Colonic mucosa (tissue), 4 donors: ENCODE data around the gene ACBD3. TPM values are rescaled to one million over a fixed set of nuclear protein-coding genes. Genes with fewer than 3 reads are reported as not detected.
A peak's percentile ranks its signal among the peaks of the same experiment; 100 is the strongest.

Experiments
- DNase-seq: peaks from one replicate; pipeline ENCODE4 v3.0.0-alpha.2; 2020
- H3K27ac ChIP-seq: fragments of 200-600 bp; one replicate; pipeline ENCODE4 v1.8.0; 2021
- H3K27me3 ChIP-seq: fragments of 200-600 bp; one replicate; pipeline ENCODE4 v1.8.0; 2021
- H3K36me3 ChIP-seq: fragments of 200-600 bp; one replicate; pipeline ENCODE4 v1.8.0; 2021
- H3K4me1 ChIP-seq: fragments of 200-600 bp; one replicate; pipeline ENCODE4 v1.8.0; 2021; ENCODE audit warnings: mild to moderate bottlenecking
- H3K4me3 ChIP-seq: fragments of 200-600 bp; one replicate; pipeline ENCODE4 v1.8.0; 2021
- H3K9ac ChIP-seq, 2 donors: one replicate each; pipeline ENCODE4 v1.7.0; 2013; ENCODE audit warnings: control low read depth in 2 of 2, low read depth in 2 of 2, low read length in 2 of 2
- H3K9me3 ChIP-seq: fragments of 200-600 bp; one replicate; pipeline ENCODE4 v1.8.0; 2021
- CTCF ChIP-seq: fragments of 200-600 bp; IDR thresholded peaks from one replicate; pipeline ENCODE4 v1.8.0; 2022; ENCODE audit warnings: antibody characterized with exemption, mild to moderate bottlenecking
- intact Hi-C: fragments of 100-400 bp; cut with DNase I; formaldehyde crosslinking; loops from one replicate; pipeline ENCODE4 v1.14.1; 2022
- total RNA-seq, 2 donors: library from RNA; stranded (reverse); fragmentation: NEBNext Ultra II Directional in 1 of 2; extraction: Animal tissue kit (Norgen Biotek cat#: 25700) in 1 of 2; gene quantifications; one replicate each; pipeline ENCODE4 v1.2.1, GENCODE V29; 2021
- donor health status: healthy.
- donor health status: DM: no; HTN: no; CAD: no.
- donor health status: DM: no; HTN: no; CAD: no.

Gene ACBD3
- total RNA-seq, 2 donors from 2014 or later = 46.6 to 61.6 TPM

- no peak for DNase-seq
- Histone ChIP-seq H3K4me3 (no peak overlapping the region), H3K27me3 (no peaks in the 10 kb centered on the region), H3K27ac (no peak overlapping the region), H3K4me1 (peaks cover 8% of the 10 kb centered on the region), H3K36me3 (no peaks in the 10 kb centered on the region), H3K9ac (no peak overlapping the region), H3K9me3 (no peaks in the 10 kb centered on the region)
- intact Hi-C loops = no loop called here
- TF ChIP-seq CTCF = no peak
Observed at GRCh38 chr1:226107471-226108460, 78.8 kb downstream of the ACBD3 start.

GRCh38 chr1:226104671-226105121 lies 81.8 kb downstream of the ACBD3 start:
- H3K4me3 ChIP-seq = no peak overlapping the region
- H3K27ac ChIP-seq = no peak overlapping the region
- intact Hi-C loops = no loop called here
- no peaks in the 10 kb centered on the region for H3K36me3 ChIP-seq
- peaks cover 5% of the 10 kb centered on the region for H3K4me1 ChIP-seq
- no peak for TF ChIP-seq CTCF
- no peaks in the 10 kb centered on the region for H3K27me3 ChIP-seq
- H3K9me3 ChIP-seq = no peaks in the 10 kb centered on the region
- H3K9ac ChIP-seq = no peak overlapping the region
- DNase-seq = no peak

GRCh38 chr1:226100436-226101391 lies 85.8 kb downstream of the ACBD3 start:
- DNase-seq = peak; percentile 56
- intact Hi-C loops = no loop called here
- no peaks in the 10 kb centered on the region for H3K9me3 ChIP-seq
- peaks cover 5% of the 10 kb centered on the region for H3K4me1 ChIP-seq
- H3K27me3 ChIP-seq = no peaks in the 10 kb centered on the region
- TF ChIP-seq CTCF = no peak
- no peak overlapping the region for H3K27ac ChIP-seq
- no peaks in the 10 kb centered on the region for H3K36me3 ChIP-seq
- H3K4me3 ChIP-seq = peak overlapping the region; percentile 36
- H3K9ac ChIP-seq = peak overlapping the region; percentile 55 to 56

GRCh38 chr1:226098870-226099835 lies 87.4 kb downstream of the ACBD3 start:
- H3K9ac ChIP-seq = no peak overlapping the region
- H3K4me1 ChIP-seq = peaks cover 5% of the 10 kb centered on the region
- no peak for TF ChIP-seq CTCF
- H3K36me3 ChIP-seq = no peaks in the 10 kb centered on the region
- no peaks in the 10 kb centered on the region for H3K9me3 ChIP-seq
- H3K27me3 ChIP-seq = no peaks in the 10 kb centered on the region
- intact Hi-C loops = no loop called here
- H3K27ac ChIP-seq = no peak overlapping the region
- H3K4me3 ChIP-seq = no peak overlapping the region
- no peak for DNase-seq
